Psoas muscle (tissue), 8 donors: ENCODE results near the gene FXYD3. TPM values are rescaled to one million over a fixed set of nuclear protein-coding genes. Genes with fewer than 3 reads are reported as not detected.
"Not testable (repeated sequence)": the region's sequence is repeated elsewhere in the genome, so short reads cannot be mapped to it uniquely, and the experiment has no call there.

Experiments
- ATAC-seq, 4 donors: fragments of 200-7000 bp; cut with Tn5 transposase; one replicate each; pipeline ENCODE4 v1.9.1; 2020; ENCODE audit warnings: moderate library complexity in 3 of 4, mild to moderate bottlenecking in 2 of 4
- DNase-seq, 2 donors: peaks; one replicate each; pipeline ENCODE4 v3.0.0-alpha.2; 2020
- H3K27ac ChIP-seq: fragments of 200-600 bp; one replicate; pipeline ENCODE4 v1.8.0; 2022
- H3K27me3 ChIP-seq, 3 donors: fragments of 200-600 bp in 1 of 3; one replicate each; pipeline versions ENCODE4 v1.6.1 to v1.8.0; 2013 to 2022; ENCODE audit warnings: low read length in 2 of 3, mild to moderate bottlenecking in 2 of 3, moderate library complexity in 1 of 3; ENCODE audit not compliant: insufficient read depth in 3 of 3
- H3K36me3 ChIP-seq, 2 donors: fragments of 200-600 bp in 1 of 2; one replicate each; pipeline versions ENCODE4 v1.6.1 to v1.8.0; 2013 to 2022; ENCODE audit warnings: low read depth in 1 of 2, mild to moderate bottlenecking in 1 of 2, moderate library complexity in 1 of 2; ENCODE audit not compliant: insufficient read depth in 1 of 2
- H3K4me1 ChIP-seq: fragments of 200-600 bp; one replicate; pipeline ENCODE4 v1.8.0; 2022
- H3K4me3 ChIP-seq: fragments of 200-600 bp; one replicate; pipeline ENCODE4 v1.8.0; 2022; ENCODE audit warnings: mild to moderate bottlenecking
- H3K9me3 ChIP-seq: fragments of 200-600 bp; one replicate; pipeline ENCODE4 v1.8.0; 2022
- WGBS, 3 donors: extraction: QIAGEN DNeasy Blood & Tissue Kit; methylation state at CpG; one replicate each; pipeline versions ENCODE4 v1.1.6 to v1.1.7; 2013; 5-methylcytosine and 5-hydroxymethylcytosine counted together
- intact Hi-C, 2 donors: fragments of 100-400 bp; cut with DNase I; formaldehyde crosslinking; loops; one replicate each; pipeline versions ENCODE4 v1.11.0 to v1.14.2; 2022
- polyA plus RNA-seq, 3 donors: library from polyadenylated mRNA; stranded (reverse); fragments of 200-250 nt; gene quantifications; one replicate each; pipeline ENCODE4 v1.2.3, GENCODE V29; 2013
- total RNA-seq, 4 donors: library from RNA; stranded (reverse); fragmentation: NEBNext Ultra II Directional in 2 of 4; extraction: Animal tissue kit (Norgen Biotek cat#: 25700) in 2 of 4; gene quantifications; one replicate each; pipeline versions ENCODE4 v1.2.1 to v1.2.4, GENCODE V29; 2021 to 2023
- TF ChIP-seq, protein P1 (sequence below): fragments of 200-600 bp; IDR thresholded peaks from one replicate; pipeline ENCODE4 v1.8.0; 2022; ENCODE audit warnings: antibody characterized with exemption
- donor health status: healthy with polysubstance abuse.
- donor health status: DM: no; HTN: no; CAD: no; lungs with moderate emphysema.
- donor health status: Bipolar disorder and iron deficiency.
- donor health status: healthy.
- donor health status: DM: yes; HTN: yes; CAD: no.
- donor health status: DM: no; HTN: no; CAD: no.
- donor health status: DM: no; HTN: no; CAD: no.
- donor health status: DM: yes; HTN: yes; CAD: no.

The FXYD3 gene
- total and polyA plus RNA-seq, 7 donors, result 0.10 to 0.38 (median 0.13) TPM; not detected in 4

DNA sequence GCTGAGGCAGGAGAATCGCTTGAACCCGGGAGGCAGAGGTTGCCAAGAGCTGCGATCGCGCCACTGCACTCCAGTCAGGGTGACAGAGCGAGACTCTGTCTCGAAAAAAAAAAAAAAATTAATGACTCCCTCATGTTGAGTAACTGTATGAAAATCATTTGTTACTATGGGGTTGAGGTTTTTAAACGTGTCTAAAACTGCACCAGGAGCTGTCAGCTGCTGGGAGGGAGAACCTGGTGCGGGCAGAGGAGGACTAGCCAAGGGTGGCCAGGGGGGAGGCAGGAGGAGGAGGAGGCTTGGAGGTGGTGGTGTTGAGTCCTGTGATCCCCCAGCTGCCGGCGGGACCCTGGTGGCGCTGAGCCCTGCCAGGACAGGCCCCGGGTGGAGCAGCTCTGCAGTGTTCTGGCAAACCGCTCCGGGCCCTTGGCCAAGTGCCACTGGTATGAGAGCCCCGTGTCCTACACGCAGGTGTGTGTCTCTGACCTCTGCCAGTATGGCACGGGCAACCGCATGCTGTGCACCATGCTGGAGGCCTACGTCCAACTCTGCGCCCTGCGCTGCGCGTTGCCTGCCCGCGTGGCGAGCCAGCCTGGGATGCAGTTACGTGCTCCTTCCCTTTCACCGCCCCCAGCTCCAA, 17.1 kb upstream of the FXYD3 start:
- no peaks in the 10 kb centered on the region for H3K9me3 ChIP-seq
- DNase-seq (no peak), ATAC-seq (peak; percentile 27 to 44 (median 34))
- H3K36me3 ChIP-seq, result no peaks in the 10 kb centered on the region
- H3K27me3 ChIP-seq, result no peaks in the 10 kb centered on the region
- no peaks in the 10 kb centered on the region for H3K4me1 ChIP-seq
- TF ChIP-seq, protein P1, sequence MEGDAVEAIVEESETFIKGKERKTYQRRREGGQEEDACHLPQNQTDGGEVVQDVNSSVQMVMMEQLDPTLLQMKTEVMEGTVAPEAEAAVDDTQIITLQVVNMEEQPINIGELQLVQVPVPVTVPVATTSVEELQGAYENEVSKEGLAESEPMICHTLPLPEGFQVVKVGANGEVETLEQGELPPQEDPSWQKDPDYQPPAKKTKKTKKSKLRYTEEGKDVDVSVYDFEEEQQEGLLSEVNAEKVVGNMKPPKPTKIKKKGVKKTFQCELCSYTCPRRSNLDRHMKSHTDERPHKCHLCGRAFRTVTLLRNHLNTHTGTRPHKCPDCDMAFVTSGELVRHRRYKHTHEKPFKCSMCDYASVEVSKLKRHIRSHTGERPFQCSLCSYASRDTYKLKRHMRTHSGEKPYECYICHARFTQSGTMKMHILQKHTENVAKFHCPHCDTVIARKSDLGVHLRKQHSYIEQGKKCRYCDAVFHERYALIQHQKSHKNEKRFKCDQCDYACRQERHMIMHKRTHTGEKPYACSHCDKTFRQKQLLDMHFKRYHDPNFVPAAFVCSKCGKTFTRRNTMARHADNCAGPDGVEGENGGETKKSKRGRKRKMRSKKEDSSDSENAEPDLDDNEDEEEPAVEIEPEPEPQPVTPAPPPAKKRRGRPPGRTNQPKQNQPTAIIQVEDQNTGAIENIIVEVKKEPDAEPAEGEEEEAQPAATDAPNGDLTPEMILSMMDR, result no peak
- H3K27ac ChIP-seq, result no peak overlapping the region
- H3K4me3 ChIP-seq, result no peak overlapping the region
- intact Hi-C loops, result no loop called here
- 58 to 68% (median 62%) methylated on average over 24 to 29 of the region's 29 CpGs for WGBS, 3 donors

DNA sequence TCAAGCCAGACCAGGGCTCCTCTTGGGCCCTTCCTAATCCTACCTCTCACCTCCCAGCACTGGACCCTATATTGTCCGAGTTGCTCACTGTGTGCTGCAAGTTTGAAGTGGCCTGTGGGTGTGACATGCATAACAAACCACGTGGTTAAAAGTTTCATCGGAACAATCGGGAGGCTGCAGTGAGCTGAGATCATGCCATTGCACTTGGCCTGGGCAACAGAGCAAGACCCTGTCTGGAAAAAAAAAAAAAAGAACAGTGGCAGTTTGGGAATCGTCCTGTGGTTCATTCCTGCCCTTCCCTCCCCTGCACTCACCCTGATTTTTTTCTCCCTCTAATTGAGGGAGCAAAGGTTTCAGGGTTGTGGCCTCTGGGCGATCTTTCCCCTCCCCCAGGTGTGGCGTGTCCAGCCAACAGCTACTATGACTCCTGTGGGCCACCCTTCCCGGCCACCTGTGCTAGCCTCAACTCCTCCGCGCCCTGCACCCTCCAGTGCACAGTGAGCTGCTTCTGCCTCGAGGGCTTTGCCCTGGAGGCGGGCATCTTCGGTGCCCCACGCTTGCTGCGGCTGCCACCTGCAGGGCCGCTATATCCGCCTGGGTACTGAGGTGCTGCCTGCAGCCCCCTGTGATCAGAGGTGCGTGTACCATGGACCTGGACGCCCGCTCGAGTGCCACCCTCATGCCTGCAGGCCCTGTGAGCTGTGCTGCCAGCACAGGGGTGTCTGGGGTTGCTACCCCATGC, 16.3 kb upstream of the FXYD3 start:
- Histone ChIP-seq H3K4me1 (no peaks in the 10 kb centered on the region), H3K9me3 (no peaks in the 10 kb centered on the region), H3K4me3 (no peak overlapping the region), H3K36me3 (no peaks in the 10 kb centered on the region), H3K27ac (no peak overlapping the region), H3K27me3 (no peaks in the 10 kb centered on the region)
- TF ChIP-seq, protein P1, result no peak
- intact Hi-C loops, result no loop called here
- ATAC-seq, result no peak
- no peak for DNase-seq
- 82 to 87% (median 84%) methylated on average over 21 of the region's 21 CpGs for WGBS, 3 donors

DNA sequence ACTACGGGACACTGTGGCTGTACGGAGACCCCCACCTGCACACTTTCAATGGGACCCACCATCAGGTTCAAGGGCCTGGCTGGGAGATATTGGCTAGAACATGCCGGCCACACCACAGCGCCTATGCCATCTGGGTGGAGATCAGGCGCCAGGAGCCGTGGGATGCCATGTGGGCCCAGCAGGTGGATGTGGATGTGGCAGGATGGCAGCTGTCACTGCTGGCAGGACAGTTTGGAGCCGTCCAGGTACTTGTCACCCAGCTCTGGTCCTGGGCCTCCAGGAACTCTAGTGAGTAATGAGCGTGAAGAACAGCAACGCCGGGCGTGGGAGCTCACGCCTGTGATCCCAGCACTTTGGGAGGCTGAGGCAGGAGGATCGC, 15.7 kb upstream of the FXYD3 start:
- WGBS, 3 donors, result 81 to 88% (median 83%) methylated on average over 13 of the region's 13 CpGs
- TF ChIP-seq, protein P1, result no peak
- Histone ChIP-seq H3K36me3 (no peaks in the 10 kb centered on the region), H3K9me3 (no peaks in the 10 kb centered on the region), H3K4me3 (no peak overlapping the region), H3K27me3 (no peaks in the 10 kb centered on the region), H3K4me1 (no peaks in the 10 kb centered on the region), H3K27ac (no peak overlapping the region)
- intact Hi-C loops, result no loop called here
- no peak for ATAC-seq
- DNase-seq, result no peak

DNA sequence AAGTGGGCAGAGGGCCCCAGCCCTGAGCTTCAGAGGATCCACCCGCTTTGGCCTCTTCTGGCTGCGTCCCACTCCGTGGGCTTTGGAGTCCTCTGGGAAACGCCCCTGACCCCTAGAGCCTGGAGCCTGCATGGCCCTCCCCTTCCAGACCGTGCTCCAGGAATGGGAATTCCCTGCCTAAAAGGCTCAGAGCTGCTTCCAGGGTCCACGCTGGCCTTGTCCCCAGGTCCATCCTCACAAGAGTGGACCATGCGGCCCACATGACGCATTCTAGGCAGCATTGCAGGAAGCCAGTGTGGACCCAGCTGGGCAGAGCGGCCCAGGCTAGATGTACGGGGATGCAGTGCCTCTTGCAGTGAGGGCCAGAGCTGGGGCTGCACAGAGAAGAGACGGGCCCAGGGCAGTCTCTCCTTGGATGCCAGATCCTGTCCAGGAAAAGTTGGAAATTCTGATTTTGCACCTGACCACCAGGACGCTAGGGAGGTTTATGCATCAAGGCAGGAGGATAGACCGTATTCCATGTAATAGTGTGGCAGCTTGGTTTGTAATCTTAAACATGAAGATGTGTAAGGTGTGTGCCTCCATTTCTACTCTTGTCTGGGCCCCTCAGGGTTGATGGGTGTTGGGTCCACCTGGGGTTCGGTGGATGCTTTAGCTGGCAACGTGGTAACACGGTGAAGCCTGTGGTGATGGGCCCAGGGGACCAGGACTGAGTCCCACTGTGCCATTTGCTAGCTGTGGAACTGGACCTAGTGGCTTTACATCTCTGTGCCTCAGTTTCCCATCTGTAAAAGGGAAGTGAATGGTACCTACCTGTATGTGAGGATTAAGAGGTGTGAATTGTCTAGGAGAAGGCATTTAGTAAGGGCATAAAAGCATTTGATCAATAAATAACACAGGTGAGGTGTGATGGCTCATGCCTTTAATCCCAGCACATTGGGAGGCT, 14.8 kb upstream of the FXYD3 start:
- WGBS, 3 donors, result 78 to 80% (median 79%) methylated on average over 16 of the region's 16 CpGs
- Histone ChIP-seq H3K27me3 (no peaks in the 10 kb centered on the region), H3K36me3 (no peaks in the 10 kb centered on the region), H3K27ac (no peak overlapping the region), H3K9me3 (no peaks in the 10 kb centered on the region), H3K4me1 (no peaks in the 10 kb centered on the region), H3K4me3 (no peak overlapping the region)
- intact Hi-C loops, result no loop called here
- TF ChIP-seq, protein P1, result no peak
- ATAC-seq (no peak), DNase-seq (no peak)

DNA sequence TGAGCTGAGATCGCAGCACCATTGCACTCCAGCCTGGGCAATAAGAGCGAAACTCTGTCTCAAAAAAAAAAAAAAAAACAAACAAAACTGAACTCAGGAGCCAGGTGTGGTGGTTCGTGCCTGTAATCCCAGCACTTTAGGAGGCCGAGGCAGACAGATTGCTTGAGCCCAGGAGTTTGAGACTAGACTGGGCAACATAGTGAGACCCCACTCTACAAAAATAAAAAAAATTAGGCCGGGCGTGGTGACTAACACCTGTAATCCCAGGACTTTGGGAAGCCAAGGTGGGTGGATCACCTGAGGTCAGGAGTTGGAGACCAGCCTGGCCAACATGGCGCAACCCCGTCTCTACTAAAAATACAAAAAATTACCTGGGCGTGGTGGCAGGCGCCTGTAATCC, 13.7 kb upstream of the FXYD3 start:
- H3K27me3 ChIP-seq, H3K4me1 ChIP-seq, H3K36me3 ChIP-seq, DNase-seq, H3K9me3 ChIP-seq, intact Hi-C loops, ATAC-seq, H3K27ac ChIP-seq, H3K4me3 ChIP-seq: not testable (repeated sequence)
- WGBS, 3 donors, result 95 to 98% (median 96%) methylated on average over 10 of the region's 10 CpGs

DNA sequence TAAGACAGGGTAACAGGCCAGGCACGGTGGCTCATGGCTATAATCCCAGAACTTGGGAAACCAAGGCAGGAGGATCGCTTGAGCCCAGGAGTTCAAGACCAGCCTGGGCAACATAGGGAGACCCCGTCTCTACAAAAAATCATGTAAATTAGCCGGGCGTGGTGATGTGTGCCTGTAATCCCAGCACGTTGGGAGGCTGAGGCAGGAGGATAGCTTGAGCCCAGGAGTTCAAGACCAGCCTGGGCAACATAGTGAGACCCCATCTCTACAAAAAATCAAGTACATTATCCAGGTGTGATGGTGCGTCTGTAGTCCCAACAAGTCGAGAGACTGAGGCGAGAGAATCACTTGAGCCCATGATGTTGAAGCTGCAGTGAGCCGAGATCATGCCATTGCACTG, 12.0 kb upstream of the FXYD3 start:
- WGBS, 3 donors, result 78 to 79% (median 78%) methylated on average over 10 of the region's 10 CpGs
- DNase-seq, H3K9me3 ChIP-seq, H3K4me1 ChIP-seq, H3K4me3 ChIP-seq, H3K36me3 ChIP-seq, intact Hi-C loops, ATAC-seq, H3K27me3 ChIP-seq, H3K27ac ChIP-seq: not testable (repeated sequence)
